ENCODE results near the gene CFAP410. TPM values are rescaled to one million over a fixed set of nuclear protein-coding genes. Genes with fewer than 3 reads are reported as not detected.

CFAP410 gene
- total RNA-seq (ENCODE audit: low replicate concordance), result 10.1 and 14.4 TPM in 2 replicates

GRCh38 chr21:44338971-44339910 lies at the start of gene CFAP410:
CFAP410 (minus strand) TSS chr21:44339390; CDS start chr21:44339194, 196 bp downstream.

GRCh38 chr21:44353191-44353970 lies 14.2 kb upstream of the CFAP410 start, which contains the start of gene TRPM2:
TRPM2 (plus strand) TSS chr21:44353621; CDS start chr21:44353701, 80 bp downstream.

GRCh38 chr21:44299458-44300261 lies 39.5 kb downstream of the CFAP410 start, which contains the start of gene PFKL:
PFKL (plus strand) TSS chr21:44300053; CDS start chr21:44300106, 53 bp downstream.

GRCh38 chr21:44285138-44285992 lies 53.8 kb downstream of the CFAP410 start, which contains the start of gene AIRE:
AIRE (plus strand) TSS chr21:44285876; CDS start chr21:44286007, 131 bp downstream.

Other genes starting within 250 kb of the CFAP410 start
- 2.6 and 15.7 TPM in 2 replicates for gene PWP2, start 232.0 kb downstream of the CFAP410 start, total RNA-seq (ENCODE audit: low replicate concordance)
- gene GATD3, start 205.7 kb downstream of the CFAP410 start, total RNA-seq (ENCODE audit: low replicate concordance), result 18.0 and 82.8 TPM in 2 replicates
- under 0.01 and 0.12 TPM in 2 replicates for gene ICOSLG, start 98.4 kb downstream of the CFAP410 start, total RNA-seq (ENCODE audit: low replicate concordance)
- not detected in 2 replicates for gene DNMT3L, start 77.5 kb downstream of the CFAP410 start, total RNA-seq (ENCODE audit: low replicate concordance)
- gene AIRE, start 53.5 kb downstream of the CFAP410 start, total RNA-seq (ENCODE audit: low replicate concordance), result not detected in 2 replicates
- gene PFKL, start 39.3 kb downstream of the CFAP410 start, total RNA-seq (ENCODE audit: low replicate concordance), result 224 and 530 TPM in 2 replicates
- under 0.01 TPM in 1 of 2 replicates, not detected in the other for gene TRPM2, start 14.2 kb upstream of the CFAP410 start, total RNA-seq (ENCODE audit: low replicate concordance)
- gene LRRC3, start 116.1 kb upstream of the CFAP410 start, total RNA-seq (ENCODE audit: low replicate concordance), result 0.12 and 0.38 TPM in 2 replicates
- gene KRTAP10-1, start 200.8 kb upstream of the CFAP410 start, total RNA-seq (ENCODE audit: low replicate concordance), result not detected in 2 replicates
- gene KRTAP10-2, start 212.1 kb upstream of the CFAP410 start, total RNA-seq (ENCODE audit: low replicate concordance), result not detected in 2 replicates
- not detected in 2 replicates for gene KRTAP10-3, start 219.4 kb upstream of the CFAP410 start, total RNA-seq (ENCODE audit: low replicate concordance)
- not detected in 2 replicates for gene KRTAP10-4, start 234.3 kb upstream of the CFAP410 start, total RNA-seq (ENCODE audit: low replicate concordance)
- not detected in 2 replicates for gene KRTAP10-5, start 241.2 kb upstream of the CFAP410 start, total RNA-seq (ENCODE audit: low replicate concordance)